ENCODE measurements around the gene SV2A. TPM values are rescaled to one million over a fixed set of nuclear protein-coding genes. Genes with fewer than 3 reads are reported as not detected.
A peak's percentile ranks its signal among the peaks of the same experiment; 100 is the strongest.

The SV2A gene
- total RNA-seq, 2 donors from 2014 or later: 1.4 to 7.4 TPM

GRCh38 chr1:149937759-149938158 lies 20.1 kb upstream of the SV2A start:
- DNase-seq (ENCODE audit: low spot score): no peak
- no peaks in the 10 kb centered on the region for H3K36me3 Mint-ChIP-seq
- no peak overlapping the region for H3K4me3 Mint-ChIP-seq
- peaks cover 0 to 3% of the 10 kb centered on the region in 2 donors for H3K27me3 Mint-ChIP-seq
- H3K4me1 Mint-ChIP-seq (ENCODE audit: low read depth in 2 of 2): peaks cover 19 to 20% of the 10 kb centered on the region in 2 donors
- H3K27ac Mint-ChIP-seq: no peak overlapping the region
- no peak for ATAC-seq
- no peaks in the 10 kb centered on the region for H3K9me3 Mint-ChIP-seq

GRCh38 chr1:149936992-149937705 lies 19.5 kb upstream of the SV2A start:
- peak; percentile 44 for DNase-seq (ENCODE audit: low spot score)
- peaks cover 19 to 20% of the 10 kb centered on the region in 2 donors for H3K4me1 Mint-ChIP-seq (ENCODE audit: low read depth in 2 of 2)
- peaks cover 0 to 3% of the 10 kb centered on the region in 2 donors for H3K27me3 Mint-ChIP-seq
- H3K27ac Mint-ChIP-seq: no peak overlapping the region
- H3K4me3 Mint-ChIP-seq: peak overlapping the region; percentile 6
- no peak for ATAC-seq
- no peaks in the 10 kb centered on the region for H3K36me3 Mint-ChIP-seq
- no peaks in the 10 kb centered on the region for H3K9me3 Mint-ChIP-seq

GRCh38 chr1:149936170-149936991 lies 18.7 kb upstream of the SV2A start, which contains the start of gene MTMR11:
Gene MTMR11, minus strand, starts transcription at chr1:149936879. Its CDS starts 232 bp downstream, at chr1:149936647.
- Mint-ChIP-seq H3K36me3 (no peaks in the 10 kb centered on the region), H3K27ac (peak within 1 kb of the TSS in 1 of 2 donors; percentile 54), H3K9me3 (no peaks in the 10 kb centered on the region), H3K4me1 (ENCODE audit: low read depth in 2 of 2) (peaks cover 25 to 27% of the 10 kb centered on the region in 2 donors), H3K27me3 (peaks cover 0 to 8% of the 10 kb centered on the region in 2 donors), H3K4me3 (peak within 1 kb of the TSS; percentile 6)
- ATAC-seq: no peak
- DNase-seq (ENCODE audit: low spot score): peak; percentile 51

- no peak for ATAC-seq
- Mint-ChIP-seq H3K27me3 (peaks cover 0 to 11% of the 10 kb centered on the region in 2 donors), H3K36me3 (no peaks in the 10 kb centered on the region), H3K27ac (peak overlapping the region in 1 of 2 donors; percentile 47), H3K4me1 (ENCODE audit: low read depth in 2 of 2) (peaks cover 28 to 35% of the 10 kb centered on the region in 2 donors), H3K4me3 (no peak overlapping the region), H3K9me3 (no peaks in the 10 kb centered on the region)
- DNase-seq (ENCODE audit: low spot score): no peak
These were observed 16.7 kb upstream of the SV2A start for GRCh38 chr1:149934356-149934755.

- peaks cover 0 to 11% of the 10 kb centered on the region in 2 donors for H3K27me3 Mint-ChIP-seq
- H3K27ac Mint-ChIP-seq: no peak overlapping the region
- no peaks in the 10 kb centered on the region for H3K36me3 Mint-ChIP-seq
- peaks cover 29 to 41% of the 10 kb centered on the region in 2 donors for H3K4me1 Mint-ChIP-seq (ENCODE audit: low read depth in 2 of 2)
- DNase-seq (ENCODE audit: low spot score) (no peak), ATAC-seq (no peak)
- no peak overlapping the region for H3K4me3 Mint-ChIP-seq
- no peaks in the 10 kb centered on the region for H3K9me3 Mint-ChIP-seq
These were observed 15.6 kb upstream of the SV2A start for GRCh38 chr1:149933208-149933607.

DNA sequence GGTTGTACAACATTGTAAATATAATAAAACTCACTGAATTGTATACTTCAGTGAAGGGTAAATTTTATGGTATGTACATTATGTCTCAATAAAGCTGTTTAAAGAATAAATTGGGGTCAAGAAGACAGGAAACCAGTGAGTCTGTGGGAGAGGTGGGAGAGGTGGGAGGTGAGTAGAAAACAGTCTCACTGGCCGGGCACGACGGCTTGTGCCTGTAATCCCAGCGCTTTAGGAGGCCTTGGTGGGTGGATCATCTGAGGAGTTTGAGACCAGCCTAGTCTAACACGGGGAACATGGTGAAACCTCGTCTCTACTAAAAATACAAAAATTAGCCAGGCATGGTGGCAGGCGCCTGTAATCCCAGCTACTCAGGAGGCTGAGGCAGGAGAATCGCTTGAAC lies 14.8 kb upstream of the SV2A start:
- no peaks in the 10 kb centered on the region for H3K36me3 Mint-ChIP-seq
- no peak for ATAC-seq
- H3K27me3 Mint-ChIP-seq: peaks cover 0 to 11% of the 10 kb centered on the region in 2 donors
- H3K27ac Mint-ChIP-seq: no peak overlapping the region
- H3K4me3 Mint-ChIP-seq: no peak overlapping the region
- H3K9me3 Mint-ChIP-seq: no peaks in the 10 kb centered on the region
- peaks cover 26 to 37% of the 10 kb centered on the region in 2 donors for H3K4me1 Mint-ChIP-seq (ENCODE audit: low read depth in 2 of 2)
- DNase-seq (ENCODE audit: low spot score): peak; percentile 28

DNA sequence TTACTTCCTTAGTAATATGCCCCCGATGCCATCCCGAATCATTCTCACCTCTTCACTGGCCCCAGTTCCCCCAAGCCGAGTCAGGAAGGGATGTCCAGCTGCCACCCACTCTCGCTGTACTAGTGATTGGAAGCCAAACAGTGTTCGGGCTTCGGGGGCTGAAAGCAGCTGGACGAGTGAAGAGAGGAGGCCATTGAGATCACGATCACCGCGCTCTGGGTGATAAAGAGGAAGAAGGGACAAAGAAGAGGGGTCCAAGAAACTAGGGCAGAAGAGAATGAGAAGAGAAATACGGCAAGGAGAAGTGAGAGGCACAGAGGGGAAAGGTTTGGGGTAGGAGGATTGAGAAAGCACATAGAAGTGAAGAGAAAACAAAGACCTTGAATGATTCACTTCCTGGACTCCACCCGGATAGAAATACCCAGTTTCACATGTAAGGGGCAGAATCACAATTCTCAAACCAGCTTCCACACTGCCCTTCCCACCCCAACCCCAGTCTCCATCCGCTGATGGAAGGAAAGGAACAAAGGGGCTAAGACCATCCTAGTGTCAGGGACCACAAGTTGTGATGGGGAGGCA lies 13.7 kb upstream of the SV2A start:
- Mint-ChIP-seq H3K4me1 (ENCODE audit: low read depth in 2 of 2) (peaks cover 27 to 43% of the 10 kb centered on the region in 2 donors), H3K36me3 (peaks cover 10% of the 10 kb centered on the region), H3K27me3 (peaks cover 0 to 11% of the 10 kb centered on the region in 2 donors), H3K9me3 (no peaks in the 10 kb centered on the region), H3K27ac (peak overlapping the region; percentile 63 to 72), H3K4me3 (peak overlapping the region; percentile 47)
- ATAC-seq: no peak
- DNase-seq (ENCODE audit: low spot score): peak; percentile 48

GRCh38 chr1:149929856-149930255 lies 12.2 kb upstream of the SV2A start:
- ATAC-seq: no peak
- H3K36me3 Mint-ChIP-seq: peaks cover 18% of the 10 kb centered on the region
- DNase-seq (ENCODE audit: low spot score): no peak
- peak overlapping the region in 1 of 2 donors; percentile 86 for H3K27ac Mint-ChIP-seq
- no peaks in the 10 kb centered on the region for H3K9me3 Mint-ChIP-seq
- peaks cover 38 to 56% of the 10 kb centered on the region in 2 donors for H3K4me1 Mint-ChIP-seq (ENCODE audit: low read depth in 2 of 2)
- H3K4me3 Mint-ChIP-seq: no peak overlapping the region
- peaks cover 0 to 11% of the 10 kb centered on the region in 2 donors for H3K27me3 Mint-ChIP-seq

DNA sequence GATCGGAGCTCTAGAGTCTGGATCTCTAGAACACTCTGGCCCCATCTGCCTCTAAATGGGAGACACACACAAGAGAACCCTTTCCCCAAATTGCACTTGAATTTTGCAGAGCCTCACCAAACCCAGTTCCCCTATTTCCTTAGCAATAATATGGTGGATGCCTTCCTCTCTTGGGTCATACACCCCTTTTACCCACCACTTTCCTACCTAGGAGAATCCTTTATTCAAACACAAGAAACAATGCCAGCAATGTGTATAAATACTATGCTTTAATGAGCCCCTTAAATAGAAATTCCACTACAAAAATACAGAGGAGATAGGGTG lies 10.7 kb upstream of the SV2A start:
- H3K4me1 Mint-ChIP-seq (ENCODE audit: low read depth in 2 of 2): peaks cover 45 to 69% of the 10 kb centered on the region in 2 donors
- H3K36me3 Mint-ChIP-seq: peaks cover 33% of the 10 kb centered on the region
- peak overlapping the region; percentile 86 to 98 for H3K27ac Mint-ChIP-seq
- DNase-seq (ENCODE audit: low spot score): no peak
- no peaks in the 10 kb centered on the region for H3K9me3 Mint-ChIP-seq
- peaks cover 0 to 8% of the 10 kb centered on the region in 2 donors for H3K27me3 Mint-ChIP-seq
- ATAC-seq: no peak
- H3K4me3 Mint-ChIP-seq: peak overlapping the region; percentile 100

GRCh38 chr1:149927563-149928400 lies 10.1 kb upstream of the SV2A start, which contains the start of gene SF3B4:
Gene SF3B4, minus strand, starts transcription at chr1:149927803. Its CDS starts 44 bp downstream, at chr1:149927759.
- Mint-ChIP-seq H3K27me3 (peaks cover 0 to 8% of the 10 kb centered on the region in 2 donors), H3K4me3 (peak within 1 kb of the TSS; percentile 100), H3K9me3 (no peaks in the 10 kb centered on the region), H3K4me1 (ENCODE audit: low read depth in 2 of 2) (peaks cover 49 to 69% of the 10 kb centered on the region in 2 donors), H3K36me3 (peaks cover 39% of the 10 kb centered on the region), H3K27ac (peak within 1 kb of the TSS; percentile 86 to 98)
- ATAC-seq: peak; percentile 99 to 100
- DNase-seq (ENCODE audit: low spot score): peak; percentile 96

- ATAC-seq (peak in 1 of 2 donors; percentile 7), DNase-seq (ENCODE audit: low spot score) (peak; percentile 15)
- peaks cover 0 to 8% of the 10 kb centered on the region in 2 donors for H3K27me3 Mint-ChIP-seq
- H3K36me3 Mint-ChIP-seq: peaks cover 40% of the 10 kb centered on the region
- peak overlapping the region; percentile 100 for H3K4me3 Mint-ChIP-seq
- no peaks in the 10 kb centered on the region for H3K9me3 Mint-ChIP-seq
- peaks cover 49 to 68% of the 10 kb centered on the region in 2 donors for H3K4me1 Mint-ChIP-seq (ENCODE audit: low read depth in 2 of 2)
- peak overlapping the region; percentile 86 to 98 for H3K27ac Mint-ChIP-seq
These were observed 9.5 kb upstream of the SV2A start for GRCh38 chr1:149927056-149927562.

GRCh38 chr1:149926296-149926695 lies 8.7 kb upstream of the SV2A start:
- H3K4me1 Mint-ChIP-seq (ENCODE audit: low read depth in 2 of 2): peaks cover 43 to 60% of the 10 kb centered on the region in 2 donors

More at GRCh38 chr1:149926296-149926695, 8.7 kb upstream of the SV2A start:
- no peak for DNase-seq (ENCODE audit: low spot score)
- no peak for ATAC-seq
- Mint-ChIP-seq H3K9me3 (no peaks in the 10 kb centered on the region), H3K4me3 (peak overlapping the region; percentile 100), H3K27me3 (peaks cover 0 to 2% of the 10 kb centered on the region in 2 donors), H3K36me3 (peaks cover 40% of the 10 kb centered on the region), H3K27ac (peak overlapping the region; percentile 86 to 98)
